GM21515 (cell line): ENCODE data around the gene GRB10.

ENCODE experiments used
- ATAC-seq: cut with Tn5 transposase; IDR thresholded peaks from one replicate; pipeline ENCODE4 v1.9.1; 2021; ENCODE audit not compliant: unreplicated experiment

Gene GRB10

DNA sequence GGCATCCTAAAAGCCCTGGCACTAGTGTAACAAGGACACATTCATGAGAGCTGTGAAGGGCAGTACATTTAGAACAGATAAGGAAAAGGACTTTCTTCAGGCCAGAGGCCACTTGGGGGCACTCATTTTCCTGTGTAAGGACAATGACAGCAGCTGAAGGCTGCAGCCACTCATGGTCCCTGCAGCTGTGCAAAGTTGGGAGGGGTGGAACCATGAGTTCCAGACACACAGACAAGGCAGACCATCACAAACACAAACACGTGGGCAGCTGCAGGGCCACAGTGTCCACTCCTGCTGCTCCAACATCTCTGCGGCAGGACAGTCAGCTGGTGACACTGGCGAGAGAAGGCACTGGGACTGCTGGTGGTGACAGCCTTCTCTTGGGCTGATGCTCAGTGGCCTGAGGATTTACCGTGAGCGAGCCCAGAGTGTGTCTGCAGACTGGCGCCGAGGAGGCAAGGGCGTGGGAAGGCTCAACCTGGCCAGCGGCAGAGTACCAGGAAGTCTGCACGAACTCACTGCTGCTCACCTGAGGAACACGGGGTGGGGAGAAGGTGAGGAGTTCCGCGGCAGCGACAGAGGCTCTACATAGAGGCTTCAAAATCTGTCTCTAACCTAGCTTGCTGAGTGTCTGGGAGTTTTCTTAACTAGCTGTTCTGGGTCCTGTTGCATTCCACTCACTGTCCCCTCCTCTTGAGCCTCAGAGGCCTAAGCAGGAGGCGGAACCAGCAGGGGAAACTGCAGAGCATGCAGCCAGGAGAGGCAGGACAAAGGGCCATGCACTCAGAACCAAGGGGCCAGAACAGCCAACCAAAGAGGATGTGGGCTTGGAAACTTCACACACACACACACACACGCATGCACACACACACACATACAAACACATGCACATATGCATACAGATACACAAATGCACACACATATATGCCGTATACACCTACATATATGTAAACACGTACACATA lies 141.0 kb downstream of the GRB10 start:
- no peak for ATAC-seq

DNA sequence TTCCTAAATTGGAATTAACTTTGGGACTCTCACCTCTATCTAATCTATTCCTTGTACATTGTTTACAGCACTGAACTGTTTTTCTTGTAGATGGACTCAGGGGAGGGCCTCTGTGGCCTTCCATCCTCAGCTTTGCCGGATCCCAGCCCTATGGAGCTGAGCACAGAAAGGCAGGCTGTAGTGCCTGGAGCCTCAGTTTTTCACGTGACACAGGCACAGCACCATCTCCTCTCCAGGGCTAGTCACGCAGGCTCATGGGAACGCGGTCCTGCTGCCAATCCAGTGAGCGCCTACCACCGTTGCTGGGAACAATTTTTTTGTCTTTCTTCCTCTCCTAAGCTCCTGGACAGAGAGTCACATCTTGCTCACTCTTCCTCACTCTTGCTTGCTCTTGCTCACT lies 141.9 kb downstream of the GRB10 start:
- ATAC-seq: no peak

DNA sequence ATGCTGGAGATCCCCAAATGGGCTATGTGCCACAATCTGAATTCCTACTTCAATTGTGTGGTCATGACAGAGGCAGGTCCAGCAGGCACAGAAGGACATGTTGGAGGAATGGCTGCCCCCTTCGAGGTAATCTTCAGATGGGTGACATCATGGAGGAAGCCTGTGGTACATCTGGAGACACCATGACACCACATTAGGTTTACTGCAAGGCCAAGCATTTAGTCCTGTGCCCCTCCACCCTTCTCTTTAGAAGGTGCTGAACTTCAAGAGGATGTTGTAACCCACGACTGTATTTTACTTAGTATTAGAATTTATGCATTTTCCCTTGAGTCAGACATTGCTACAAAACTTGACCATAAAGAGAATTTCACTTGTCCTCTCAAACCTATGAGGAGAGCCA lies 142.4 kb downstream of the GRB10 start:
- ATAC-seq: no peak

DNA sequence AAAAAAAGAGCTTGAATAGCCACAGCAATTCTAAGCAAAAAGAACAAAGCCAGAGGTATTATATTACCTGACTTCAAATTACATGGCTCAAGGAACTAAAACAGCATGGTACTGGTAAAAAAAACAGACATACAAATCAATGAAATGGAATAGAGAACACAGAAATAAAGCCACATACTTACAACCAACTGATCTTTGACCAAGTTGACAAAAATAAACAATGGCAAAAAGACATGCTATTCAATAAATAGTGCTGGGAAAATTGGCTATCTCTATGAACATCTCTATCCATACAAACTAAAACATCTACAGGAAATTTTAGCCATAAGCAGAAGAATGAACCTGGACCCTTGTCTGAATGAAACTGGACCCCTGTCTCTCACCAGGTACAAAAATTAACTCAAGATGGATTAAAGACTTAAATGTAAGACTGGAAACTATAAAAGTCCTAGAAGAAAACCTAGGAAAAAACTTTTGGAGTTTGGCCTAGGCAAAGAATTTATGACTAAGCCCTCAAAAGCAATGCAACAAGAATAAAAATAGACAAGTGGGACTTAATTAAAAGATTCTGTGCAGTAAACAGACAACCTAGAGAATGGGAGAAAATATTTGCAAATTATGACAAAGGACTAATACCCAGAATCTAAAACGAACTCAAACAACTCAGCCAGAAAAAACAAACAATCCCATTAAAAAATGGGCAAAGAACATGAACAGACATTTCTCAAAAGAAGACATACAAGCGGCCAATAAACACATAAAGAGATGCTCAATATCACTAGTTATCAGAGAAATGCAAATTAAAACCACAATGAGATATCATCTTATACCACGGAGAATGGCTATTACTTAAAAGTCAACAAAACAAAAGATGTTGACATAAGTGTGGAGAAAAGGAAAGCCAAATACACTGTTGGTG lies 144.7 kb downstream of the GRB10 start:
- ATAC-seq: no peak

DNA sequence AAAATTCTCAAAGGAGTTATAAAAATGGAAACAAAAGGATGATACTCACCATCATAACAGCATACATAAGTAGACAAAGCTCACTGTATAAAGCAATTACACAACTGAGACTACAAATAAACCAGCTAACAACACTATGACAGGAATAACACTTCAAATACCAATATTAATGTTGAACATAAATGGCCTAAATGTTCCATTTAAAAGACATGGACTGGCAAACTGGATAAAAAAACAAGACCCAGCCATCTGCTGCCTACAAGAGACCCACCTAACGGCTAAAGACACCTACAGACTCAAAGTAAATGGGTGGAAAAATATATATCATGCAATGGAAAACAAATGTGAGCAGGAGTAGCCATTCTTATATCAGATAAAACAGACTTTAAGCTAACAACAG lies 148.3 kb downstream of the GRB10 start:
- ATAC-seq: no peak

DNA sequence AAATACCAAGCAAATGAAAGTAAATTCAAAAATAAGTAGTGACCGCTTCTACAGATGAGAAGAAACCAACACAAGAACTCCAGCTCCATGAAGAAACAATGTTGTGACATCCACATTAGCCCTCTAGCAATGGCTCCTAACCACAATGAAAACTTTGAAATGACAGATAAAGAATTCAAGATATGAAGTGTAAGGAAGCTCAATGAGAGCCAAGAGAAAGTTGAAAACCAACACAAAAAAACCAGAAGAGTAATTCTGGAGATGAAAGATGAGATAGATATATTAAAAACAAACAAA lies 149.3 kb downstream of the GRB10 start:
- no peak for ATAC-seq

DNA sequence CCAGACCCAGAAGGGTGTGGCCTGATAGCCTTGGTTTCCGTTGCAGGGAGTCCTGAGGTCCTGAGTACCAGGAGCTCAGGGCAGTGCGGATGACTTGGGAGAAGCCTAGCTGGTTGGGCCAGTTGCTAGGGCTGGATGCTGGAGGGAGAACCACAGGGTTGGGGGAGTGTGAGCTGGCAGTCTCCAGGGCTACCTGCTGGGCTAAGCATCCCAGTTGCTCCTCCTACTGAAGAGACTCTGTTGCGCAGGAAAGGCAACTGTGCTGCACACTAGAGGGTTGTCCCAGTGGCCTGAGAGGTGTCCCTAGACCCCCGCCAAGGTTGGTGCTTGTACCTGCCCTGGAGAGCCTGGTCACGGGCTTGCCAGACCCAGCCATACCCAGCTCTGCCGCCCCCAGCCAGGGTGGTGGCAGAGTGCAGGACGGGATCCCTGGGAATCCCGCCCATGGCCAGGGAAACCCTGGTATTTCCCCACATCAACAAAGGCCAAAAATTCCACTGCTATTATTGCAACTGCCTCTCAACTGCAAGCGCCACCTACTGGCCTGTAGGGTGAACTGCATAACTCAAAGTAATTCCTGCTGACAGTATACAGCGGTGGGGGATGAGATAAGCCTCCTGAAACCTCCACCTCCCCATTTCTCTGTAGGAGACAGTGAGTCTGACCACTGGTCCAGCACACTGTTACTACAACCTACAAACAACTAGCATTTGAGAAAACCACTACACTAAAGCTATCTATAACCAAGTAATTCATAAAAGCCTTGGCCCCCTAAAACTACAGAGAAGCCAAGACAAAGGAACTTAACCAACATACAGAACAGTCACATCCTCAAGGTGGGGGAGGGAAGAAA lies 149.9 kb downstream of the GRB10 start:
- peak; percentile 90 for ATAC-seq

DNA sequence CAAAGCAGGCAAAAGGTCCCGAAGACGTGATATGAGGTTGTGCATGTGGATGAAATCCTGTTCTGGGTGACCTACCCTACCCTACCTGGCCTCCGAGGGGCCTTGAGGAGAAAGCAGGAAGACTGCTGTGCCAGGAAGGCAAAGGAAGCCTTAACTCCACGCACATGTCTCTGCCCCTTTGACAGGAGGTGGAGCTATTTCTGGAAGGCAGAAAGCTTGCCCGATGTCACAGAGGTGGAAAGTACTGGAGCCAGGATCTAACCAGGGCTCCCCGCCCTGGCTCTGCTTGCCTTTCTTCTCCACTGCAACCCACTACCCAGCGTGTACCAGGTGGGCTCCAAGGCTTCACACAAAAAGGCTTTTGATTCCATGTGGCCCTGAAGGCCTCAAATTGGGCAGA lies 151.1 kb downstream of the GRB10 start:
- ATAC-seq: no peak

DNA sequence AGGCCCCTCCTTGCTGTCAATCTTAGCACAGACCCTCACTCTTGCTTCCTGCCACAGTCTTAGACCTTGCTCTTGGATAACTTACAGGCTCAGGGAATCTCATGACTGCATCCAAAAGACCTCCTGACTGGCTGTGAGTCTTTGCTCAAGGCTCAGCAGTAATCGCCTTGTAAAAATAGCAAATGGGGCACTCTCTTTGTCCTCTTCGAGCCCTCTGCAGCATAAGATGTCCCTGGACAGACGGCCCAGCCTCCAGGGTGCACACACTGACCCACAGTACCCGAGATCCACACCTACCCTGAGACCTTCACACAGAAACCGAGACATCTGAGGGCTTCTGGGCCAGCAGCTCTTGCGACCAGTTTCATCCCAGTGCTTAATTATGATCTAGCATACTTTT lies 151.6 kb downstream of the GRB10 start:
- ATAC-seq: no peak

DNA sequence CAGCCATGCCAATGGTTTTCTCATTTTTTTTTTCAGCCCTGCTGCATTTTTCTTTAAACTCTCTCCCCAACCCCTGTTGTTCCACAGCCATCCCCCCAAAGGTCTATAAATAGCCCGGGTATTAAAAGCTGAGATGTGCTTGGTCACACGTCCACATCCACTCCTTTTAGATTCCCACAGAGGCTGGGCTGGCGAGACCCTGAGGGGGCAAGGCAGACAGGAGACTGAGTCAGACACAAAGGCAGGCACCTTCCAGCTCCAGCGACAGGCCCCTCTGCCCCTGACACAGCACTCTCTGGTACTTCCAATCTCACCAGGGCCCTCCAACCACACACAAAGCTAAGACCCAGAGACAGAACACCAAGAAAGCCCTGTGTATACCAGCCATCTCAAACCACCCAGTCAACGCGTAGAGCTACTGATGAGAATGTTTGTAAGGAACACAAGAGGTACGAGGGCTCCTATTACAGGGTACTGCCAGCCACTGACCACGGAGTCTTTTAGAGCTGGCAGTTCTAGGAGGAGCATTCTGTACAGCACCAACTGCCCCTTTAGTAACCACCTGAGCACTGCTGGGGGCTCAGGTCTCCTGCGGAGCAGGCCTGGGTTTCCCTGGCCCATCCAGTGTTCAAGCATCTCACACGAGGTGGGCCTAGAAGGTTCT lies 153.3 kb downstream of the GRB10 start:
- ATAC-seq: no peak

DNA sequence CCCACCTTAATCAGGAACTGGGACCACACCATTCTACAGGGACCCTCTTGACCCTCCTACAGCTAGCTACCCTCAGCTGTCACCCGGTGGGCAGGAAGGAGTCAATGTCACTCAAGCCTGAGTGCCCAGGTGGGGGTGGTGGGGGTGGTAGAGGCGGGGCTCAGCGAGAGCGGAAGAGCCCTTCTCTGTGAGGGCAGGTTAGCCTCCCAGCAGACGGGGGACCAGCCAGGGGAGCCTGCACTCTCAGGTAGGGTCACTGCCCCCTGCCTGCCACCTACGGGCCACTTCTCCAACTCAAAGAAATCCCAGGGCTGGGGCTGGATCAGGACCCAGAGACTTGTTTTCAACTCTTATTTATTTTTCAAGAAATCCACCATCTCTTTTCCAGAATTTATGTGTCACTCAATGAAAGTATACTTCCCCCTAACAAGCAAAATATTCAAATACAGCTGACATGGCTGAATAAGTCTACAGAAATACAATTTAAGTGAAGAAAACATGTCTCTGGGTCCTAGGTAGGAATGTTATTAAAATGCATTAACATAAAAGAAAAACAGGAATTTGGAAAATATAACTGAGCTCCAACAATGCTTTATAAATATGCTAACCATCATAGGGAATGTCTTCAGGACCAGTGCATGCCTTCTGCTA lies 154.1 kb downstream of the GRB10 start:
- no peak for ATAC-seq

DNA sequence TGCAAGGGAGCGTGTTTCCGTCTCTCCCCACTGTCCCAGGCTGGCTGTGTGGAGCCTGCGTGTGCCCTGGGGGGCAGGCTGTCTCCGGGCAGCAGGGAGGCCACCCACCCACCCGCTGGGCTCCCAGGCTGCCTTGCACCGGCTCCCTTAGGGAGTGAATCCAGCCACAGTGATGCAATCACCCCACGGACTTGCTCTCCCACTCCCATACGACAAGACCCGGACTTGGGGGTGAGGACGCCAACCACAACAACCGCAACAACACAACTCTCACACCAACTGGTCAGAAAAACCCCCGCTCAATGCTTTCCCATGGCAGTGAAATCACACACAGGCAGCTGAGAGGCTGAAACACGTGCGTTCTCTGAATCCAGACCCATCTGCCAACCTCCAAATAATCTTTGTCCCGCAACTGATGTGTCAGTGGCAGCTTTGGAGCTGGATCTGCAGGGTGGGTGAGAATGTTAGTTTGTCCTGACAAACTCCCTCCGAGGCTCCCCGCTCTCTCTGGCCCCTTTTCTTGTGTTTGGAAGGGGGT lies 154.8 kb downstream of the GRB10 start:
- no peak for ATAC-seq

DNA sequence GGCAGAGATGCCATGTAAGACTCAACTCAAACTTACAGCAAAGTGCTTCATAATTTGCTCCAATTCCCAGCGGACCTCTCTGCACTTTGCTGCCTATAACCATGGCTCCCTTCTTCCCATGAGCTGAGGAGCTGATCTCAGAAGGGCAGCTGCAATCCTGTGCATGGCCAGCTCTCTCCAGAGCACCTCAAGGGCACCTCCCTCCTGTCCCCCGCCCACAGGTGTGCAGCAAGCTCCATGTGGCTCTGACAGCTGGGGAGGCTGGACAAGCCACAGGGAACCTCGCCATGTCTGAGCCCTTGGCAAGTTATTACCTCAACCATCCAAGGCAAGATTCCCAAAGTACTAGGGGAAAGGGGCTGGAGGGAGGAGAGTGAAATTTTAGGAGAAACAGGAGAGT lies 156.4 kb downstream of the GRB10 start:
- no peak for ATAC-seq

DNA sequence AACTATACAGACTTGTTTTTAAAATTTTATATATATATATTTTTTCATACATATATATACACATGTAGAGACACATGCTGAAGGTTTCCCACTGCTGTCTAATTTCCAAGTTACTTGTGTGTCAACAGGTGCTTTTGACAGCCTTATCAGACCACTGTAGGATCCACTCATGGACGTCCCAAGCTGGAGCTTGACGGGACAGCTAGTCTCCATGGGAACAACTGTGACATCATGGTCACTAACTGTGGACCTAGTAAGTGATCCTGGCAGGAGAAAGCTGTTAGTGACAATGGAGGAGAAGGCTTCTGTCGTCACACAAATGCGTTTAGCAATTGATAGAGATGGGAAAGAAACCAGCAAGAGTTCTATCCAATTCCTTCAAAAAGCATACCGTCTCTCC lies 157.3 kb downstream of the GRB10 start:
- no peak for ATAC-seq

DNA sequence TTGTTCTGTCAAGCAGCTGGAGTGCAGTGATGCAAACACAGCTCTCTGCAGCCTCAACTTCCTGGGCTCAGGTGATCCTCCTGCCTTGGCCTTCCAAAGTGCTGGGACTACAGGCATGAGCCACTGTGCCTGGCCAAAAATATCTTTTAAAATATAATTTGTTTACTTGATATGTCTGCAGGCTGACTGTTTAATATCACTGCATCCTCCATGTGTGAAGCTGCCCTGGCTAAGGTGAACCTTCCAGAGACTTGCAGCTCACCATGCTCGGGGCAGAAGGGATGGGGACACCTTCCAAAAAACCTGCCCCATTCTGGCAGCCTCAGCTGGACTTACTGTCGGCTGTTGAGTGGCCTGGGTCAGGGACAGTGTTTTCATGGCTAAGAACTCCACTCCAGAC lies 159.9 kb downstream of the GRB10 start:
- ATAC-seq: no peak

DNA sequence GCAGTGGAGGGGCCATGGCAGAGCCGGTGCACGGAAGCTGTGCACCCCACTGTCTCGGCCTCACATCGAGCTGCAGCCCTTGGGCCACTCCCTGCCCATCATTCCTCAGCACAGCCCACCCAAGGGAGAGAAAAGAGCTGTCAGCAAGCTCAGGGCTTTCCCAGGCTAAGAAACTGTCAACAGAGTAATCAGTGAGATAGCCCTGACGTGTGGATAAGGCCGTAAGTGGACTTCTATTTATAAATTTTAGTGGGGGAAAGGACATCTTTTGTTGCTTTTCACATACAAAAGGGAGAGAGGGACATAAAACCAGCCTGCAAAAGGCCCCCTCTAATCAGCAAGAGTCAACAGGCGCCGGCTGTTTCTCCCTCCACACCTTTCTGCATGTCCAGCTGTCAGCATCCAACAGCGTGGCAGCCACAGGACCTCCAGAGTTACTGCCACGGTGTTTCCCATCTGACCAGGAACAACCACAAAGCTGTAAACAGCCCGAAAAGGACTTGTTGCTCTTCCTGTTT lies 160.7 kb downstream of the GRB10 start:
- no peak for ATAC-seq

DNA sequence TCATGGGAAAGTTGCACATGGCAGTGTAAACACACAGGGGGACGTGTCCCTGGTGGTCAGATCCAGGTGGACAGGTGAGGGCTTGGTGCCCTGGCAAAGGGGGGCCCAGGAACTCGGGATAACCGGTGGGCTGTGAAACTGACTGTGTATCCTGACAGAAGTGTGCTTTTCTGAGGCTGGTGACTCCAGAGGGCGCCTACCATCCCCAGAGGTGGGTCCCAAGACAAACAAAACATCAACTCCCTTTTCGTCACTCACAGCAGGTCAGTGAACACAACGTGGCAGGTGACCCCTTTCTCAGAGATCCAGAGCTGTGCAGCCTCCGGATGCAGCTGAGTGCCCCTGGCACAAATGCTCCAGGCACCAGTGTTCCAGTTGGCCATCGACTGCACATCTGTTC lies 161.5 kb downstream of the GRB10 start:
- ATAC-seq: no peak

DNA sequence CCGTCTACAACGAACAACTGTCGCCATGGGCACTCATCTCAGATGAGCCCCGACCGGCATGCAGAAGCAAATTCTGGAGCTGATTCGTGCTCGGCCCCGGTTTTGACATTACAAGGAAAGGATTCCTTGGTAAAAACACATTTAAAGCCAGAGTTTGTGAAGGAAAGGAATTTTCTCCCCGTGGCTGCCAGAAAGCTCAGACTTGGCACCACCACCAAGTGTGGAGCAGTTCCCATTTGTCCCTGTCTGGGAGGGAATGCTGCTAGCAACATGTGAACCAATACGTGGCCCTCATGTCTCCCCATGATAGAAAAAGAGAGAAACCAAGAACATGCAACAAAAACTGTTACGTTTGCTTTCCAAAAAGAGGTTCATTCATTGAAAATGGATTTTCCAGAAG lies 162.3 kb downstream of the GRB10 start:
- no peak for ATAC-seq

DNA sequence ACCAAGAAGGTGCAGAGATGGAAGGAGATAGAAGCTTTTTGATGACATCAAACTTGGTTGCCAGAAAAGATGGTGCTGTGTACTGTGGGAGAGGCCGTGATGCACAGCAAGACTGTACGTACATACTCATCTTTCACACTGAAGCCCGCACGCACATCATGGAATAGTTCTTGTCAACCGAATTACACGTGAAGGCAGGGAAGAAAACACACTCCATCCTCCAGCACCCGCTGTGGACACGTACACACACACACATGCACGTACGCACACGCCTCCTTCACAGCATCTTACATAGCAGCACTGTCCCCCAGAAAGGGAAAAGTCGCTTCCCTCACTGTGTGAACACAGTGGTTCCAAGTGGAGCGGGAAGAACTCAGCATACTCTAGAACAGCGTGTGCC lies 163.0 kb downstream of the GRB10 start:
- ATAC-seq: no peak

DNA sequence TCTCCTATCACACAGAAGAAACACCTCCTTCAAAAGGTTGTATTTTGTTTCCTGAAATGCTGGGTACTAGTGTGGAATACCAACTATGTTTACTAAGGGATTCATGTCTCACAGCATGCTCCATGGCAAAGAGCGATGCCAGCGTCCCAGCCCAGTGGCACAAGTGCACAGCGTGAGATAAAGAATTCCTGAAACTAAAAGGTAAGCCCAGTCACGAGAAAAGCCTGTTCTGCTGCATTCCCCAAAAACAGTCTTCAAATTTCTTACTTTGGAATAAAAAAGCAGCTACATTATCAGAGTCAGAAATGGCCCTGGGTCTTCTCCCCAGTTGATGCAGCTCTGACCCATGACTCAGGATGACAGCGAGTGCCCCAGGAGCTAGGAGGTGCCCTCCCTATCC lies 164.4 kb downstream of the GRB10 start:
- no peak for ATAC-seq
